GM23248 (cell line): Measurements from ENCODE around the gene C2CD5. TPM values are rescaled to one million over a fixed set of nuclear protein-coding genes. Genes with fewer than 3 reads are reported as not detected.
A peak's percentile ranks its signal among the peaks of the same experiment; 100 is the strongest.

Experiments used
- DNase-seq: peaks from one replicate; pipeline ENCODE4 v3.0.0-alpha.2; 2015
- H2AFZ ChIP-seq: fragments of 200-600 bp; sonication (generic); 2 replicates; pipeline ENCODE4 v1.6.1; 2016; ENCODE audit warnings: antibody characterized with exemption
- H3F3A ChIP-seq: fragments of 200-600 bp; sonication (generic); 2 replicates; pipeline ENCODE4 v1.6.1; 2016; ENCODE audit warnings: mild to moderate bottlenecking, antibody characterized with exemption, mixed run types; ENCODE audit not compliant: insufficient read depth
- H3K27ac ChIP-seq: fragments of 200-600 bp; sonication (generic); 2 replicates; pipeline ENCODE4 v1.5.1; 2016; ENCODE audit warnings: mild to moderate bottlenecking
- H3K27me3 ChIP-seq: fragments of 200-600 bp; sonication (generic); replicated peaks from 2 replicates; pipeline ENCODE4 v1.6.1; 2016; ENCODE audit warnings: mild to moderate bottlenecking; ENCODE audit not compliant: insufficient read depth
- H3K36me3 ChIP-seq: fragments of 200-600 bp; sonication (generic); 2 replicates; pipeline ENCODE4 v1.6.1; 2016; ENCODE audit warnings: low read depth, mild to moderate bottlenecking
- H3K4me1 ChIP-seq: fragments of 200-600 bp; sonication (generic); 2 replicates; pipeline ENCODE4 v1.6.1; 2016; ENCODE audit warnings: mild to moderate bottlenecking; ENCODE audit not compliant: insufficient read depth
- H3K4me2 ChIP-seq: fragments of 200-600 bp; sonication (generic); one replicate; pipeline ENCODE4 v1.6.1; 2016; ENCODE audit warnings: mild to moderate bottlenecking; ENCODE audit not compliant: unreplicated experiment
- H3K4me3 ChIP-seq: fragments of 200-600 bp; sonication (generic); 2 replicates; pipeline ENCODE4 v1.5.1; 2016; ENCODE audit warnings: mild to moderate bottlenecking
- H3K79me2 ChIP-seq: fragments of 200-600 bp; sonication (generic); 2 replicates; pipeline ENCODE4 v1.6.1; 2016; ENCODE audit warnings: mild to moderate bottlenecking; ENCODE audit not compliant: insufficient read depth
- H3K9ac ChIP-seq: fragments of 200-600 bp; sonication (generic); 2 replicates; pipeline ENCODE4 v1.6.1; 2016; ENCODE audit warnings: mild to moderate bottlenecking
- H3K9me2 ChIP-seq: fragments of 200-600 bp; sonication (generic); 2 replicates; pipeline ENCODE4 v1.6.1; 2016; ENCODE audit warnings: mixed run types, mild to moderate bottlenecking, moderate library complexity; ENCODE audit not compliant: insufficient read depth
- H3K9me3 ChIP-seq: fragments of 200-600 bp; sonication (generic); one replicate; pipeline ENCODE4 v1.6.1; 2017; ENCODE audit warnings: low read depth
- H4K20me1 ChIP-seq: fragments of 200-600 bp; sonication (generic); 2 replicates; pipeline ENCODE4 v1.6.0; 2016; ENCODE audit not compliant: insufficient read depth
- EZH2 ChIP-seq: fragments of 200-600 bp; sonication (generic); IDR thresholded peaks from 2 replicates; pipeline ENCODE4 v1.6.1; 2018; ENCODE audit warnings: antibody characterized with exemption, mild to moderate bottlenecking; ENCODE audit not compliant: insufficient read depth, poor library complexity, severe bottlenecking
- EZH2phosphoT487 ChIP-seq: fragments of 200-600 bp; sonication (generic); IDR thresholded peaks from 2 replicates; pipeline ENCODE4 v1.6.1; 2018; ENCODE audit warnings: antibody characterized with exemption, moderate library complexity, mild to moderate bottlenecking, low read depth; ENCODE audit not compliant: insufficient read depth
- WGBS, 2 experiments: methylation state at CpG; one replicate each; pipeline ENCODE4 v1.1.6; 2015 to 2017; ENCODE audit warnings: low lambda C conversion rate in 2 of 2, low coverage in 1 of 2; ENCODE audit errors: missing lambda C conversion rate in 2 of 2; 5-methylcytosine and 5-hydroxymethylcytosine counted together
- in situ Hi-C: fragments of 300-500 bp; cut with MboI; formaldehyde crosslinking; loops from 2 replicates; pipeline ENCODE4 v1.15.0; 2020
- polyA plus RNA-seq: library from polyadenylated mRNA; unstranded; fragments of >200 nt; fragmentation: Nextera tagmentation; extraction: Ambion mirVana; gene quantifications from 2 replicates; pipeline ENCODE4 v1.2.1, GENCODE V29; 2016
- total RNA-seq: library from RNA; depleted of rRNA; stranded (reverse); fragments of >200 nt; shearing (Covaris generic); gene quantifications from 2 replicates; pipeline ENCODE4 v1.2.3, GENCODE V29; 2014; rRNA removed

Gene C2CD5
- total and polyA plus RNA-seq, 2 experiments from 2014 or later, result 13.3 to 13.7 TPM

DNA sequence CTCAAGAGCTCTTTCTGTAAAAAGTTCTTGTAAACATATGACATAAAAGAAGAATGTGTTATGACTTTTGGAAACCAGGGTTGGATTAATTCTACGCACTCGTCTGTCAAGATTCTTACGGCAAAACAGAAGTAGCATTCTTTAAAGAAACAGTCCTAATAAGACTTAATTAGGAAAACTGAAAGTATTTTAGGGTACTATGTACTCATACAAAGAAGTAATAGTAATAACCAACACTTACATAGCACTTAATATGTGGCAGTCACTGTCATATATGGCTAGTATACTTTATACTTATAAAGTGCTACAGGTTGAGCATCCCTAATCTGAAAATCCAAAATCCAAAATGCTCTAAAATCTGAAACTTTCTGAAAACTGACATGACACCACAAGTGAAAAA lies 136.9 kb downstream of the C2CD5 start:
- Histone ChIP-seq H4K20me1 (no peaks in the 10 kb centered on the region), H3F3A (no peaks in the 10 kb centered on the region), H3K4me1 (no peaks in the 10 kb centered on the region), H3K9ac (no peak overlapping the region), H3K9me2 (no peaks in the 10 kb centered on the region), H3K4me3 (no peak overlapping the region), H3K4me2 (no peak overlapping the region), H3K27me3 (no peaks in the 10 kb centered on the region; the same call in 1 of the 2 replicates), H3K9me3 (no peaks in the 10 kb centered on the region), H3K79me2 (no peaks in the 10 kb centered on the region), H2AFZ (no peak overlapping the region), H3K27ac (no peak overlapping the region), H3K36me3 (no peaks in the 10 kb centered on the region)
- no peak for DNase-seq
- TF ChIP-seq EZH2 (no peak), EZH2phosphoT487 (no peak)
- WGBS, 2 experiments, result 62 to 66% methylated on average over 3 of the region's 3 CpGs
- in situ Hi-C loops, result no loop called here

DNA sequence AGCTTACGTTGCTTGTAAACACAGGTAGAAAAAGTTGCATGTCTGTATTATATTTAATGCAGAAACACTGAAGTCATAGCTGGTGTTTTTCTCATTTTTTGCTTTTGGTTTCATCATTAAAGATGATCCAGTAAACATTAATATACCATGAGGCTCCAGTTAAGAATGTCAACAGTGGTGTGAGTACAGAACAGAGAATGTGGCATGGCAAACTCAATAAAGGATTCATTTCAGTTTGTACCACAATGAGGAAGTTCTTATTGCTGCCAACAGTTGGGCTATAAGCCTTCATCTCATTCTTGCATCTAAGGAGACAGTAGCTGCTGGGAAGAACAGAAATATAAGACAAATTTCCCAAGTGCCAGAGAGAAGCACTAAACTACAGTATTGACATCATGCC lies 137.7 kb downstream of the C2CD5 start:
- no peaks in the 10 kb centered on the region; the same call in 1 of the 2 replicates for H3K27me3 ChIP-seq
- no peak overlapping the region for H2AFZ ChIP-seq
- H3K9ac ChIP-seq, result no peak overlapping the region
- no peaks in the 10 kb centered on the region for H3F3A ChIP-seq
- H3K36me3 ChIP-seq, result no peaks in the 10 kb centered on the region
- no peaks in the 10 kb centered on the region for H3K4me1 ChIP-seq
- DNase-seq, result peak; percentile 2
- no peak overlapping the region for H3K4me2 ChIP-seq
- no peak overlapping the region for H3K27ac ChIP-seq
- H4K20me1 ChIP-seq, result no peaks in the 10 kb centered on the region
- TF ChIP-seq EZH2 (no peak), EZH2phosphoT487 (no peak)
- H3K4me3 ChIP-seq, result no peak overlapping the region
- in situ Hi-C loops, result no loop called here
- no peaks in the 10 kb centered on the region for H3K79me2 ChIP-seq
- 18 to 36% methylated on average over 1 of the region's 1 CpG for WGBS, 2 experiments
- no peaks in the 10 kb centered on the region for H3K9me2 ChIP-seq
- H3K9me3 ChIP-seq, result no peaks in the 10 kb centered on the region

DNA sequence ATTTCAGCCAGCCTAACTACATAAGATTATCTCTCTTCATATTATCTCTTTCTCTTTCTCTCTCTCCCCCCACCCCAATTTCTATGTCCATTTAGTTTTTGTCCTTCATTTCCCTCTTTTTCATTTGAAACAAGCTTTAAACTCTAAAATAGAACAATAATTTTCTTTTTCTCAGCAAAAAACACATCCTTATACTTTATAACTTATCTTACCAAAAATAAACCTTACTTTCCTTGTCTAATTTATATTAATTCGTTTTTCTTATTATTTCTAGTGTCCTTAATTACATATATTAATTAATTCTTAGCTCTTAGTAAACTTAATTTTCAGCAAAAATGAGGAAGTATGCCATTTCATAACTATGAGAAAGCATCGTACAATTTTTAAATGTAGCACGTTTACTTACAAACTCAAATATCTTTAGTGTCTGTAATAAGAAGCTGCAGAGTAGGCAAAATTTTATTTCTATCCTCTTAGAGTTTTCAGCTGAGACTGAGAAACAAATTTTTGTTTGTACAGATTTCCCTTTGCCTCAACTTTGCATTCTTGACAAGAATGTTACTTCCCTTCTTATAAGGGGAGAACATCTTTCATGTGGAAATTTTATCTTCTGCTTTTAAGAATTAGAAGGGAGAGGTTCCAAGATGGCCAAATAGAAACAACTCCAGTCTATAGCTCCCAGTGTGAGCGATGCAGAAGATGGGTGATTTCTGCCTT lies 144.7 kb downstream of the C2CD5 start:
- TF ChIP-seq EZH2, result no peak
- TF ChIP-seq EZH2phosphoT487, result no peak
- H3K4me3 ChIP-seq, result no peak overlapping the region
- in situ Hi-C loops, result no loop called here
- no peaks in the 10 kb centered on the region for H3K9me2 ChIP-seq
- no peak overlapping the region for H3K9ac ChIP-seq
- 47 to 54% methylated on average over 4 of the region's 4 CpGs for WGBS, 2 experiments
- H3K27ac ChIP-seq, result no peak overlapping the region
- H3K79me2 ChIP-seq, result no peaks in the 10 kb centered on the region
- H4K20me1 ChIP-seq, result no peaks in the 10 kb centered on the region
- 0 out of 2 replicates have a peak, but pooled peaks cover 14% of the 10 kb centered on the region for H3K27me3 ChIP-seq
- H3K36me3 ChIP-seq, result no peaks in the 10 kb centered on the region
- H2AFZ ChIP-seq, result no peak overlapping the region
- H3K9me3 ChIP-seq, result no peaks in the 10 kb centered on the region
- no peak for DNase-seq
- no peaks in the 10 kb centered on the region for H3K4me1 ChIP-seq
- no peaks in the 10 kb centered on the region for H3F3A ChIP-seq
- H3K4me2 ChIP-seq, result no peak overlapping the region

Other genes starting within 250 kb of the C2CD5 start
- gene ST8SIA1, start 209.8 kb downstream of the C2CD5 start, total RNA-seq, result not detected in 2 replicates
- 0.15 TPM in 1 of 2 replicates, not detected in the other for gene ST8SIA1, start 209.8 kb downstream of the C2CD5 start, polyA plus RNA-seq
- 22.9 and 34.0 TPM in 2 replicates for gene ETNK1, start 80.6 kb upstream of the C2CD5 start, total RNA-seq
- 12.6 and 20.0 TPM in 2 replicates for gene ETNK1, start 80.6 kb upstream of the C2CD5 start, polyA plus RNA-seq